SU-DHL-6 (cell line): ENCODE measurements around the gene KNDC1.

Source experiments
- H2AFZ ChIP-seq: fragments of 200-600 bp; sonication (generic); 2 replicates; pipeline ENCODE4 v1.6.1; 2014; ENCODE audit warnings: low read depth, mild to moderate bottlenecking, moderate library complexity, mixed read lengths, antibody characterized with exemption, low read length; ENCODE audit not compliant: severe bottlenecking
- H3F3A ChIP-seq: fragments of 200-600 bp; shearing (Covaris generic); 2 replicates; pipeline ENCODE4 v1.6.0; 2016; ENCODE audit warnings: antibody characterized with exemption, mild to moderate bottlenecking; ENCODE audit not compliant: insufficient read depth
- H3K27ac ChIP-seq: fragments of 200-600 bp; sonication (generic); 2 replicates; pipeline ENCODE4 v1.5.1; 2016; ENCODE audit warnings: low read depth, mild to moderate bottlenecking, low read length, moderate library complexity, mixed read lengths
- H3K27me3 ChIP-seq: fragments of 200-600 bp; sonication (generic), shearing (Covaris generic); 2 replicates; pipeline ENCODE4 v1.6.0; 2014; ENCODE audit warnings: mild to moderate bottlenecking, low read length
- H3K36me3 ChIP-seq: fragments of 200-600 bp; sonication (generic); 2 replicates; pipeline ENCODE4 v1.6.1; 2014; ENCODE audit warnings: mild to moderate bottlenecking, low read length, mixed read lengths
- H3K4me2 ChIP-seq: fragments of 300-600, 200-600 bp; shearing (Covaris generic), sonication (generic); 2 replicates; pipeline ENCODE4 v1.6.0; 2014; ENCODE audit warnings: low read length, low read depth, mild to moderate bottlenecking; ENCODE audit not compliant: poor library complexity, severe bottlenecking
- H3K4me3 ChIP-seq: fragments of 200-600 bp; sonication (generic); 2 replicates; pipeline ENCODE4 v1.5.1; 2014; ENCODE audit warnings: antibody characterized with exemption, low read length, mild to moderate bottlenecking, mixed read lengths; ENCODE audit not compliant: insufficient read depth, poor library complexity, severe bottlenecking
- H3K79me2 ChIP-seq: fragments of 200-600 bp; sonication (generic); 2 replicates; pipeline ENCODE4 v1.6.1; 2014; ENCODE audit warnings: mild to moderate bottlenecking, low read length, moderate library complexity; ENCODE audit not compliant: insufficient read depth
- H3K9ac ChIP-seq: fragments of 200-600 bp; sonication (generic); 2 replicates; pipeline ENCODE4 v1.7.0; 2014; ENCODE audit warnings: mild to moderate bottlenecking, low read length
- H3K9me2 ChIP-seq: fragments of 200-600 bp; sonication (generic); replicated peaks from 2 replicates; pipeline ENCODE4 v1.6.1; 2014; ENCODE audit warnings: low read length; ENCODE audit not compliant: insufficient read depth
- H3K9me3 ChIP-seq: fragments of 200-600 bp; sonication (generic); 2 replicates; pipeline ENCODE4 v1.6.1; 2014; ENCODE audit warnings: low read length, mixed read lengths; ENCODE audit not compliant: insufficient read depth
- H4K20me1 ChIP-seq: fragments of 200-600 bp; sonication (generic); 2 replicates; pipeline ENCODE4 v1.6.1; 2014; ENCODE audit warnings: low read depth, mild to moderate bottlenecking, antibody characterized with exemption, low read length, moderate library complexity, mixed read lengths
- CTCF ChIP-seq: fragments of 200-600 bp; sonication (generic); IDR thresholded peaks from one replicate; pipeline ENCODE4 v1.5.1; 2017; ENCODE audit warnings: antibody characterized with exemption, mild to moderate bottlenecking, low read length, moderate library complexity; ENCODE audit not compliant: insufficient read depth, poor library complexity, severe bottlenecking
- EZH2phosphoT487 ChIP-seq: fragments of 200-600 bp; sonication (generic), shearing (Covaris generic); conservative IDR thresholded peaks from 2 replicates; pipeline ENCODE4 v1.6.1; 2018; ENCODE audit warnings: mild to moderate bottlenecking, antibody characterized with exemption, low read length, moderate library complexity, mixed read lengths

KNDC1 gene

DNA sequence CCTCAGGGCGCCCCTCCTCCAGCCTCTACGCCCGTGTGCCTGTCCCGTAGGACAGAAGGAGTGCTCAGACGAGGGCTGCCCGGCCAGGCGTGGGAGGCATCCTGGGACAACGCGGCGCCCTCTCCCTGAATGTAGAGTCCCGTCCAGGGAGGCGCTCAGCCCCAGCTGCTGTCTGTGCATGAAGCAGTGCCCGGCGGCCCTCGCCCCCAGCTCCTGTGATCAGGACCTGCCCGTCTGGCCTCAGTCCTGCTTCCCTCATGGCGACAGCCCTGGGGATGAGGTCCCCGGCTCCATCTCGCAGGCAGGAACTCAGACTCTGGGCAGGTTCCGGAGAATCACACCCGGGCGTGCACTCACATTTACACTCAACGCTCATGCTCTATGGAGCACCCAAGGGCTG, 45.1 kb downstream of the KNDC1 start:
- Histone ChIP-seq H3K79me2 (no peaks in the 10 kb centered on the region), H3K9me2 (no peaks in the 10 kb centered on the region), H3K27me3 (no peaks in the 10 kb centered on the region), H3K27ac (no peak overlapping the region), H4K20me1 (no peaks in the 10 kb centered on the region), H3K36me3 (no peaks in the 10 kb centered on the region), H3F3A (no peaks in the 10 kb centered on the region), H3K9me3 (no peaks in the 10 kb centered on the region), H3K4me2 (no peak overlapping the region), H3K4me3 (no peak overlapping the region), H2AFZ (no peak overlapping the region), H3K9ac (no peak overlapping the region)
- TF ChIP-seq EZH2phosphoT487 (no peak), CTCF (no peak)

DNA sequence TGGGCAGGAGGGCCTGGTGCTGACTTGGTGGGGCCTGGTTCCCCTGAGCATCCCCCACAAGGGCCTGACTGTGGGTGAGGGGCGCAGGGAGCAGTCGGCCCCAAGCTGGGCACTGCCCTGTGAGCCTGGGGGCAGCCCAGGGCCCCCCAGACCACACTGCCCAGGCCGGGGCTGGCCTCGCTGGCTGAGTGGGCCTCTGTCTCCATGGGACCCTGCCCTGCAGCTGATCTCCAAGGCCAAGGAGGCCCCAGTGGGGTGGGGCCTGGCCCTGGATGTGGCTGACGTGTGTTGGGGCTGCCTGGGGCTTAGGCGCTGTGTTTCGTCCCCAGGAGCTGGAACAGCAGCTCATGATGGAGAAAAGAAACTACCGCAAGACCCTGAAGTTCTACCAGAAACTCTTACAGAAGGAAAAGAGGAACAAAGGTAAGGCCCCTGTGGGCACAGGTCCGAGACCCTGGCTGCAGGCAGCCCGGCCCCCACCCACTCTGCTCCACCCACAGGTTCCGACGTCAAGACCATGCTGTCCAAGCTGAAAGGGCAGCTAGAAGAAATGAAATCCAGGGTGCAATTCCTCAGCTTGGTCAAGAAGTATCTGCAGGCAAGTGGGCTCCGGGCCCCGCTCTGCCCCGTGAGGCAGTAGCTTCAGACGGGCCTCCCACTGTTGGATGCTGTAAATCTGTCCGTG, 46.5 kb downstream of the KNDC1 start:
- Histone ChIP-seq H2AFZ (no peak overlapping the region), H3K27ac (no peak overlapping the region), H3K27me3 (no peaks in the 10 kb centered on the region), H3K9ac (no peak overlapping the region), H3K9me3 (no peaks in the 10 kb centered on the region), H3F3A (no peaks in the 10 kb centered on the region), H3K79me2 (no peaks in the 10 kb centered on the region), H3K4me2 (no peak overlapping the region), H3K4me3 (no peak overlapping the region), H4K20me1 (no peaks in the 10 kb centered on the region), H3K9me2 (no peaks in the 10 kb centered on the region), H3K36me3 (no peaks in the 10 kb centered on the region)
- TF ChIP-seq CTCF: no peak
- TF ChIP-seq EZH2phosphoT487: no peak

- Histone ChIP-seq H3K9ac (no peak overlapping the region), H3F3A (no peaks in the 10 kb centered on the region), H3K27me3 (no peaks in the 10 kb centered on the region), H4K20me1 (no peaks in the 10 kb centered on the region), H2AFZ (no peak overlapping the region), H3K9me3 (no peaks in the 10 kb centered on the region), H3K27ac (no peak overlapping the region), H3K36me3 (no peaks in the 10 kb centered on the region), H3K4me3 (no peak overlapping the region), H3K79me2 (no peaks in the 10 kb centered on the region), H3K9me2 (no peaks in the 10 kb centered on the region), H3K4me2 (no peak overlapping the region)
- TF ChIP-seq EZH2phosphoT487 (no peak), CTCF (no peak)
Measured at GRCh38 chr10:133207041-133207600, 47.1 kb downstream of the KNDC1 start.
